CD4-positive, CD25-positive, alpha-beta regulatory T cell (primary cell): ENCODE results near the gene CDK5RAP1. TPM values are rescaled to one million over a fixed set of nuclear protein-coding genes. Genes with fewer than 3 reads are reported as not detected.
"Not testable (repeated sequence)": the region's sequence is repeated elsewhere in the genome, so short reads cannot be mapped to it uniquely, and the experiment has no call there.

Source experiments
- ATAC-seq, 2 donors: fragments of 150-1000 bp; cut with Tn5 transposase; one replicate each; pipeline ENCODE4 v1.10.0; 2021; ENCODE audit warnings: low read depth in 2 of 2, moderate number of reproducible peaks in 2 of 2, moderate library complexity in 1 of 2
- DNase-seq, 3 donors: peaks; one replicate each; pipeline versions ENCODE4 v3.0.0 to v3.0.0-alpha.2; 2012 to 2022; ENCODE audit warnings: mixed read lengths in 1 of 3
- H3K27ac ChIP-seq: one replicate; pipeline ENCODE4 v1.7.0; 2013; ENCODE audit warnings: mild to moderate bottlenecking, low read length; ENCODE audit not compliant: insufficient read depth, poor library complexity, severe bottlenecking
- H3K27me3 ChIP-seq: one replicate; pipeline ENCODE4 v1.7.0; 2013; ENCODE audit warnings: low read length; ENCODE audit not compliant: control insufficient read depth, insufficient read depth
- H3K36me3 ChIP-seq: one replicate; pipeline ENCODE4 v1.7.0; 2013; ENCODE audit warnings: mild to moderate bottlenecking, low read length, moderate library complexity; ENCODE audit not compliant: control insufficient read depth, insufficient read depth
- H3K4me1 ChIP-seq: 2 replicates; pipeline ENCODE4 v1.7.0; 2013; ENCODE audit warnings: mild to moderate bottlenecking, low read length; ENCODE audit not compliant: insufficient read depth, control insufficient read depth, poor library complexity, severe bottlenecking
- H3K4me3 ChIP-seq: one replicate; pipeline ENCODE4 v1.7.0; 2013; ENCODE audit warnings: low read depth, mild to moderate bottlenecking, low read length, moderate library complexity
- H3K9me3 ChIP-seq, 2 experiments: 1 replicate in 1 of 2; 2 replicates in 1 of 2; pipeline ENCODE4 v1.7.0; 2013; ENCODE audit warnings: low read length in 2 of 2, mild to moderate bottlenecking in 1 of 2, moderate library complexity in 1 of 2; ENCODE audit not compliant: control insufficient read depth in 2 of 2
- H3K27ac Mint-ChIP-seq, 3 donors: one replicate each; pipeline ENCODE4 v1.8.0; 2020 to 2022; ENCODE audit warnings: mild to moderate bottlenecking in 3 of 3, mixed read lengths in 3 of 3, moderate library complexity in 2 of 3
- H3K27me3 Mint-ChIP-seq: one replicate; pipeline ENCODE4 v1.8.0; 2022; ENCODE audit warnings: mild to moderate bottlenecking, mixed read lengths
- H3K36me3 Mint-ChIP-seq: one replicate; pipeline ENCODE4 v1.8.0; 2020; ENCODE audit warnings: mixed read lengths
- H3K4me1 Mint-ChIP-seq, 4 donors: one replicate each; pipeline ENCODE4 v1.8.0; 2020 to 2022; ENCODE audit warnings: mixed read lengths in 4 of 4, mild to moderate bottlenecking in 1 of 4
- H3K4me3 Mint-ChIP-seq, 4 donors: one replicate each; pipeline ENCODE4 v1.8.0; 2020 to 2022; ENCODE audit warnings: mild to moderate bottlenecking in 4 of 4, mixed read lengths in 4 of 4, moderate library complexity in 3 of 4
- H3K9me3 Mint-ChIP-seq, 7 donors: one replicate each; pipeline ENCODE4 v1.8.0; 2020 to 2022; ENCODE audit warnings: mixed read lengths in 7 of 7, mild to moderate bottlenecking in 3 of 7, moderate library complexity in 2 of 7
- polyA plus RNA-seq, 4 donors: library from polyadenylated mRNA; unstranded; fragments of 300-500 nt; fragmentation: Illumina TruSeq; gene quantifications; one replicate each; pipeline ENCODE4 v1.2.3, GENCODE V29; 2021
- total RNA-seq: library from RNA; stranded (reverse); gene quantifications from one replicate; pipeline ENCODE4 v1.2.3, GENCODE V29; 2022

The CDK5RAP1 gene
- total and polyA plus RNA-seq, 5 donors from 2014 or later, result 31.4 to 48.0 (median 36.1) TPM

- Histone ChIP-seq H3K9me3 (no peaks in the 10 kb centered on the region), H3K4me3 (no peak overlapping the region), H3K36me3 (no peaks in the 10 kb centered on the region), H3K4me1 (peaks cover 31% of the 10 kb centered on the region), H3K27me3 (no peaks in the 10 kb centered on the region), H3K27ac (no peak overlapping the region)
- H3K9me3 Mint-ChIP-seq, result no peaks in the 10 kb centered on the region
- DNase-seq (no peak), ATAC-seq (no peak)
- H3K36me3 Mint-ChIP-seq, result peaks cover 10% of the 10 kb centered on the region
- no peaks in the 10 kb centered on the region for H3K27me3 Mint-ChIP-seq
- H3K27ac Mint-ChIP-seq, result peak overlapping the region in 2 of 3 donors; percentile 67 to 72
- peaks cover 15 to 43% (median 30%) of the 10 kb centered on the region in 4 donors for H3K4me1 Mint-ChIP-seq
- peak overlapping the region in 2 of 4 donors; percentile 83 to 91 for H3K4me3 Mint-ChIP-seq
Measured at GRCh38 chr20:33404281-33404680, 3.0 kb upstream of the CDK5RAP1 start.

- Mint-ChIP-seq H3K36me3 (peaks cover 1% of the 10 kb centered on the region), H3K9me3 (no peaks in the 10 kb centered on the region), H3K4me1 (peaks cover 21 to 62% (median 38%) of the 10 kb centered on the region in 4 donors), H3K27ac (peak overlapping the region; percentile 57 to 95 (median 85)), H3K27me3 (no peaks in the 10 kb centered on the region), H3K4me3 (peak overlapping the region; percentile 92 to 96 (median 94))
- no peak for DNase-seq
- Histone ChIP-seq H3K27ac (no peak overlapping the region), H3K27me3 (no peaks in the 10 kb centered on the region), H3K36me3 (peaks cover under 1% of the 10 kb centered on the region), H3K9me3 (no peaks in the 10 kb centered on the region), H3K4me3 (peak overlapping the region; percentile 100), H3K4me1 (peaks cover 32% of the 10 kb centered on the region)
- no peak for ATAC-seq
Measured at GRCh38 chr20:33401921-33402369, 626 bp upstream of the CDK5RAP1 start.

- Histone ChIP-seq H3K27ac (peak overlapping the region; percentile 69), H3K9me3 (no peaks in the 10 kb centered on the region), H3K4me3 (peak overlapping the region; percentile 100), H3K27me3 (no peaks in the 10 kb centered on the region), H3K36me3 (peaks cover 10% of the 10 kb centered on the region), H3K4me1 (peaks cover 32% of the 10 kb centered on the region)
- ATAC-seq (no peak), DNase-seq (peak in 1 of 3 donors; percentile 45)
- H3K27ac Mint-ChIP-seq, result peak overlapping the region; percentile 85 to 95 (median 91)
- peaks cover 6% of the 10 kb centered on the region for H3K36me3 Mint-ChIP-seq
- H3K9me3 Mint-ChIP-seq, result no peaks in the 10 kb centered on the region
- peak overlapping the region; percentile 92 to 96 (median 94) for H3K4me3 Mint-ChIP-seq
- peaks cover 23 to 73% (median 46%) of the 10 kb centered on the region in 4 donors for H3K4me1 Mint-ChIP-seq
- no peaks in the 10 kb centered on the region for H3K27me3 Mint-ChIP-seq
Measured at GRCh38 chr20:33400812-33401183, 521 bp downstream of the CDK5RAP1 start.

- Mint-ChIP-seq H3K36me3 (peaks cover 6% of the 10 kb centered on the region), H3K4me3 (peak overlapping the region; percentile 92 to 96 (median 94)), H3K27me3 (no peaks in the 10 kb centered on the region), H3K27ac (peak overlapping the region in 2 of 3 donors; percentile 36 to 85), H3K4me1 (peaks cover 23 to 75% (median 46%) of the 10 kb centered on the region in 4 donors), H3K9me3 (no peaks in the 10 kb centered on the region)
- DNase-seq (no peak), ATAC-seq (no peak)
- no peaks in the 10 kb centered on the region for H3K9me3 ChIP-seq
- peaks cover 32% of the 10 kb centered on the region for H3K4me1 ChIP-seq
- peaks cover 15% of the 10 kb centered on the region for H3K36me3 ChIP-seq
- no peaks in the 10 kb centered on the region for H3K27me3 ChIP-seq
- H3K27ac ChIP-seq, result no peak overlapping the region
- peak overlapping the region; percentile 100 for H3K4me3 ChIP-seq
Measured at GRCh38 chr20:33399924-33400323, 1.4 kb downstream of the CDK5RAP1 start.

GRCh38 chr20:33394718-33395117, 6.6 kb downstream of the CDK5RAP1 start:
- no peaks in the 10 kb centered on the region for H3K9me3 Mint-ChIP-seq
- H3K36me3 ChIP-seq, result peaks cover 57% of the 10 kb centered on the region
- H3K9me3 ChIP-seq, result no peaks in the 10 kb centered on the region
- H3K4me3 Mint-ChIP-seq, result no peak overlapping the region
- no peaks in the 10 kb centered on the region for H3K27me3 Mint-ChIP-seq
- DNase-seq (peak in 1 of 3 donors; percentile 20), ATAC-seq (no peak)
- peaks cover 36% of the 10 kb centered on the region for H3K36me3 Mint-ChIP-seq
- H3K27me3 ChIP-seq, result no peaks in the 10 kb centered on the region
- H3K4me1 Mint-ChIP-seq, result peaks cover 16 to 43% (median 28%) of the 10 kb centered on the region in 4 donors
- no peak overlapping the region for H3K27ac ChIP-seq
- H3K4me1 ChIP-seq, result peaks cover 8% of the 10 kb centered on the region
- H3K27ac Mint-ChIP-seq, result peak overlapping the region in 1 of 3 donors; percentile 55
- no peak overlapping the region for H3K4me3 ChIP-seq

GRCh38 chr20:33393609-33394008, 7.7 kb downstream of the CDK5RAP1 start:
- no peaks in the 10 kb centered on the region for H3K27me3 Mint-ChIP-seq
- Histone ChIP-seq H3K36me3 (peaks cover 57% of the 10 kb centered on the region), H3K27ac (no peak overlapping the region), H3K4me1 (peaks cover under 1% of the 10 kb centered on the region), H3K4me3 (no peak overlapping the region), H3K27me3 (no peaks in the 10 kb centered on the region), H3K9me3 (no peaks in the 10 kb centered on the region)
- H3K36me3 Mint-ChIP-seq, result peaks cover 36% of the 10 kb centered on the region
- H3K9me3 Mint-ChIP-seq, result no peaks in the 10 kb centered on the region
- peak overlapping the region in 1 of 4 donors; percentile 40 for H3K4me3 Mint-ChIP-seq
- ATAC-seq (no peak), DNase-seq (no peak)
- peak overlapping the region in 1 of 3 donors; percentile 55 for H3K27ac Mint-ChIP-seq
- H3K4me1 Mint-ChIP-seq, result peaks cover 8 to 33% (median 21%) of the 10 kb centered on the region in 4 donors

- Mint-ChIP-seq H3K4me3 (no peak overlapping the region), H3K27me3 (no peaks in the 10 kb centered on the region), H3K36me3 (peaks cover 43% of the 10 kb centered on the region), H3K4me1 (peaks cover 6 to 16% (median 11%) of the 10 kb centered on the region in 4 donors), H3K27ac (no peak overlapping the region), H3K9me3 (no peaks in the 10 kb centered on the region)
- H3K4me3 ChIP-seq, result no peak overlapping the region
- H3K9me3 ChIP-seq, result no peaks in the 10 kb centered on the region
- no peak for ATAC-seq
- H3K4me1 ChIP-seq, result no peaks in the 10 kb centered on the region
- no peak overlapping the region for H3K27ac ChIP-seq
- DNase-seq, result no peak
- peaks cover 64% of the 10 kb centered on the region for H3K36me3 ChIP-seq
- H3K27me3 ChIP-seq, result no peaks in the 10 kb centered on the region
Measured at GRCh38 chr20:33391722-33392415, 9.4 kb downstream of the CDK5RAP1 start.

GRCh38 chr20:33389326-33389725, 12.0 kb downstream of the CDK5RAP1 start:
- not testable (repeated sequence) for H3K4me3 ChIP-seq, ATAC-seq, H3K4me1 Mint-ChIP-seq, H3K27me3 Mint-ChIP-seq, H3K27ac Mint-ChIP-seq, H3K27ac ChIP-seq, H3K27me3 ChIP-seq, H3K4me3 Mint-ChIP-seq, H3K9me3 ChIP-seq, H3K4me1 ChIP-seq, DNase-seq, H3K9me3 Mint-ChIP-seq
- peaks cover 66% of the 10 kb centered on the region for H3K36me3 ChIP-seq
- H3K36me3 Mint-ChIP-seq, result peaks cover 48% of the 10 kb centered on the region
